HG03442 (cell line): ENCODE results near the gene IFRD2.
"Not testable (repeated sequence)": the region's sequence is repeated elsewhere in the genome, so short reads cannot be mapped to it uniquely, and the experiment has no call there.

Experiments used
- ATAC-seq: cut with Tn5 transposase; IDR thresholded peaks from one replicate; pipeline ENCODE4 v1.9.1; 2021; ENCODE audit warnings: mild to moderate bottlenecking, moderate library complexity; ENCODE audit not compliant: unreplicated experiment

The IFRD2 gene

GRCh38 chr3:50286322-50287227 lies 5.7 kb downstream of the IFRD2 start:
- no peak for ATAC-seq

- ATAC-seq, result not testable (repeated sequence)
These were observed 8.1 kb downstream of the IFRD2 start for GRCh38 chr3:50284121-50284520.

DNA sequence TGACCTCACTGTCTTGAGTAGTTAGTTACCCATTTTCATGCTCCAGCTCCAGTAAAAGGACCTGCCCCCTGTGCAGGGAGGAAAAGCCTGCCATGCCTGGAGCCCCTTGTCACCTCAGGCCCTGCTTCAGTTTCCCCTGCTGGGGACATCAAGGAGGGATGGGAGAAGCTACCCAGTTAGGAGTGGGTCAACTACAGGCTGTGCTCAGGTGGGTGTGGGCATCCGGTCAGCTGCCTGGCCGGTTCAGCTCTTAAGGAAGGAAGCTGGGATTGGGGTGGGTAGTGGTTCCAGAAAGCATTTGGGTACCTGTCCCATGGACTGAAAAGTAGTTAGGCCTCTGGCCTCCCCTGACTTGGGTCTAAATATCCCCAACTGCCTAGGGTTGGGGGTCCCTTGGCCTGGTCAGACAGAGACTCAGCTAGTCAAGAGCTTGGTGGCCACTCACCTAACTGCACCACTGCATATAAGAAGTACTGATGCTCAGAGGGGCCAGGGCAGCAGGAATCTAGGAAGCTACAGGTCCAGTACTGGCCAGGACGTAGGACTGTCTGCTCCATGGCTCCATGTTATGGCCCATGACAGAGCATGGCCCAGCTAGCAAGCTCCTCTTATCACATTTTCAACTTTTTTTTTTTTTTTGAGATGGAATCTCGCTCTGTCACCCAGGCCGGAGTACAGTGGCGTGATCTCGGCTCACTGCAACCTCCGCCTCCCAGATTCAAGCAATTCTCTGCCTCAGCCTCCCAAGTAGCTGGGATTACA lies 12.8 kb downstream of the IFRD2 start:
- no peak for ATAC-seq

DNA sequence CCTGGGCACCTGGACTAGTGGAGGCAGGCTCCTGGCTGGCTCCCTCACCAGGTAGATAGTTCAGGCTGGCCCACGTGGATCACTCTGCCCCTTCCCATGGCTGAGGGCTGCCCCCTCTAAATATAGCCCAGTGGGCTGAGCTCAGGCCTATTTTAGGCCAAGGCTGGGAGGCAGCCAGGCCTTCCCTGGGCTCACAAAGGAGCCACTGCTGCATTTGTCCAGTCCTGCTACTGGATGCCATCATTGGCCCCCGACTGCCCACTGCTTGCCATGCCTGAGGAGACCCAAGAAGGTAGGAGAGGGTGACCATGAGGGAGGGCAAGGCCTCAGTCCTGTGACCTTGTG lies 13.4 kb downstream of the IFRD2 start, which contains the start of gene LSMEM2:
Gene LSMEM2 (plus strand): TSS at position 208 of the 345 bp plus-strand sequence. CDS start 27 bp downstream, at position 235.
- no peak for ATAC-seq

DNA sequence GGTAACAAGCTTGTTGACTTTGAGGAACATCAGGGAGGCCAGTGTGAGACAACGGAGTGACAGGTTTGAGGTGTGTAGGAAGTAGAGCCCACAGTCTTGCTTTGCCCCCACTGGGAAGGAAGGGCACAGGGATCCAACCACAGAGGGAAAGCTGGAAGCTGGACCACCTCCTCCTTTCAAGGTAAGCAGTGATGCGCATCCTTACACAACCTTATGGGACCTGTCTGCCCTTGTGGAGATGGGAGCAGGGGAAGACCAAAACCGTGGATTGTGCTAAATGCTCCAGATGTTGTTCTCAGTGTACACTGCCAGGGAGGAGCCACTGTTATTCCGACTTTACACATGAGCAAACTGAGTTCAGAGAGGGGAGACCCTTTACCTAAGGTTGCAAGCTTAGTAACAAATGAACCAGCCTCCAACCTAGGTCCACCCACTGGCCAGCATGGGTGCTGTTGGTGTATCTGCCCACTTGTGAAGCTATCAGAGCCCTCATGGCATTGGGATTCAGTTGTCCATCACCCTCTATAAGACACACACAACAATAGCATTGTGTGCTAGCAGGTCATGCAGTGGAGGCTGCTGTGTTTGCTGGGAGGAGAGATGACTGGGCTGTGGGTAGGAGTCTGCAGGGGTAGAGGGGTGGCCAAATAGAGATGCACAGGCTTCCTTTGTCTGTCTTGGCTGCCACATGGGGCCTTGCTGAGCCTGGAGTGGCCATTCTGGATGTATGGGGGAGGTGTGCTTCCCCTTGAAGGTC lies 13.9 kb downstream of the IFRD2 start:
- ATAC-seq, result no peak

GRCh38 chr3:50276762-50277101 lies 15.5 kb downstream of the IFRD2 start:
- no peak for ATAC-seq

- ATAC-seq, result no peak
These were observed 16.1 kb downstream of the IFRD2 start for GRCh38 chr3:50275996-50276761.

GRCh38 chr3:50275141-50275995 lies 16.9 kb downstream of the IFRD2 start:
- ATAC-seq, result no peak

DNA sequence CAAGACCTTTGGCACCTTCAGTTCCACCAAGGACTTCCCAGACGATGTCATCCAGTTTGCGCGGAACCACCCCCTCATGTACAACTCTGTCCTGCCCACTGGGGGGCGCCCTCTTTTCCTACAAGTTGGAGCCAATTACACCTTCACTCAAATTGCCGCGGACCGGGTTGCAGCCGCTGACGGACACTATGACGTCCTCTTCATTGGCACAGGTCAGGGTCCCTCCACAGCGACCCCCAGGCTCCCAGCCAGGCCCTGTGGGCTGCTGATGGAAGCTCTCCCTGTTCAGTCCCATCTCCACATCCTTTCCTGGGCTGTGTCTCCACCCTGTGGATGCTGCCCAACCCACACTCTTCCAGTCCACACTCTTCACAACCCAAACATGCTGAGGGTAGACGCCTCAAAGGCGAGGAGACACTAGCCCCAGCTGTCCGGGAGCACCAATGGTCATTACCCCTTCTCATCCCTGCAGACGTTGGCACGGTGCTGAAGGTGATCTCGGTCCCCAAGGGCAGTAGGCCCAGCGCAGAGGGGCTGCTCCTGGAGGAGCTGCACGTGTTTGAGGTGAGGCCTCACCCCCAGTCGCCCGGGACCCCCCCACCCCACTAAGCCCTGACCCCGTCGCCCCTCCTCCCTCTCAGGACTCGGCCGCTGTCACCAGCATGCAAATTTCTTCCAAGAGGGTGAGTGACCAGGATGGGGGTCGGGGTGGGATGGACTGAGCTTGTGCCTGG lies 17.7 kb downstream of the IFRD2 start:
- ATAC-seq, result no peak

- no peak for ATAC-seq
These were observed 18.6 kb downstream of the IFRD2 start for GRCh38 chr3:50273689-50274065.

GRCh38 chr3:50272911-50273688 lies 19.1 kb downstream of the IFRD2 start:
- peak; percentile 82 for ATAC-seq

DNA sequence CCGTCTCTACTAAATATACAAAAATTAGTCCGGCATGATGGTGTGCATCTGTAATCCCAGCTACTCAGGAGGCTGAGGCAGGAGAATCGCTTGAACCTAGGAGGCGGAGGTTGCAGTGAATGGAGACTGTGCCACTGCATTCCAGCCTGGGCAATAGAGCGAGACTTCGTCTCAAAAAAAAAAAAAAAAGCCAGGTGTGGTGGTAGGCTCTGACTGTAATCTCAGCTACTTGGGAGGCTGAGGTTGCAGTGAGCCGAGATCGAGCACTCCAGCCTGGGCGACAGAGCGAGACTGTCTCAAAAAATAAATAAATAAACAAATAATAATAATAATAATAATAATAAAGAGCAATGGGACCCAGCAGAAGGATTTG lies 19.7 kb downstream of the IFRD2 start:
- not testable (repeated sequence) for ATAC-seq

- ATAC-seq, result no peak
These were observed 20.8 kb downstream of the IFRD2 start for GRCh38 chr3:50271314-50271936.

DNA sequence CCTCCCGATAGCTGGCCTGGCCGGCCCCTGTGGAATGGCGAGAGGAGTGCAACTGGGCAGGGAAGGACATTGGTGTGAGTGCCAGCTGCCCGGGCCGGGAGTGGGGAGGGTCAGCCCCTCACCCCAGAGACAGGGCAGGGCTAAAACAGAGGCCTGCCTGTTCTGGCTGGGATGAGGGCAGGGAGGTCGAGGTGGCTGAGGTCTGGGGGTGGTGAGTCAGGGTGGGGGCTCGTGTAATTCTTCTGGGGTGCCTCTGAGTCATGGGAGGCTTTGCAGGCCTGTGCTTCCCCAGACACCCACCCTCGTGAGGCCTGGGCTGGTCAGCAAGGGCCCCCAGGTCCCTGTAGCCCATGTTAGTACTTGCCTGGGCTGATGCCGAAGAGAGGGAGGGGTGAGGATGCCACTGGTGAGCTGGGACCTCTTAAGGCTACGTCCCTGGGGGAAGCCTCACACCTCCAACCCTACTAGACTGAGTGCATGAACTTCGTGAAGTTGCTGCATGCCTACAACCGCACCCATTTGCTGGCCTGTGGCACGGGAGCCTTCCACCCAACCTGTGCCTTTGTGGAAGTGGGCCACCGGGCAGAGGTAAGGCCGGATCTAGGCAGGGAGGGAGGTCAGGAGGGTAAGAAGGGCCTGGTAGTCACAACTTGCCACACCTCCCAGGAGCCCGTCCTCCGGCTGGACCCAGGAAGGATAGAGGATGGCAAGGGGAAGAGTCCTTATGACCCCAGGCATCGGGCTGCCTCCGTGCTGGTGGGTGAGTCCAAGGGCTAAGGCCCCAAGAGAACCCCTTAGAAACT lies 21.6 kb downstream of the IFRD2 start:
- ATAC-seq, result no peak

- ATAC-seq, result no peak
These were observed 22.2 kb downstream of the IFRD2 start for GRCh38 chr3:50269977-50270413.

GRCh38 chr3:50269460-50269859 lies 22.8 kb downstream of the IFRD2 start:
- no peak for ATAC-seq
